K562 (cell line): ENCODE results near the gene TFAP2A. TPM values are rescaled to one million over a fixed set of nuclear protein-coding genes. Genes with fewer than 3 reads are reported as not detected.
A peak's percentile ranks its signal among the peaks of the same experiment; 100 is the strongest.

Experiments used
- BRD9 ChIP-seq: fragments of 450-650 bp; IDR thresholded peaks from 2 replicates; pipeline ENCODE4 v1.6.1; 2018; ENCODE audit warnings: low read depth; ENCODE audit not compliant: partially characterized antibody
- CEBPB ChIP-seq: fragments of 450-650 bp; IDR thresholded peaks from 2 replicates; pipeline ENCODE4 v1.6.1; 2016; ENCODE audit warnings: missing genetic modification characterization, missing compliant biosample characterization
- CEBPG ChIP-seq, 3 experiments: fragments of 200-800 bp in 1 of 3; sonication (Bioruptor generic) in 1 of 3; sonication (generic) in 1 of 3; formaldehyde crosslinking in 1 of 3; IDR thresholded peaks in 2 of 3; conservative IDR thresholded peaks in 1 of 3; 2 replicates each; pipeline versions ENCODE4 v1.6.1 to v1.8.0; 2016 to 2022; ENCODE audit warnings: missing compliant biosample characterization in 2 of 3, missing genetic modification characterization in 2 of 3, mild to moderate bottlenecking in 1 of 3, missing genetic modification reagents in 1 of 3
- ELK1 ChIP-seq: sonication (generic); formaldehyde crosslinking; IDR thresholded peaks from 2 replicates; pipeline ENCODE4 v1.8.1; 2022; ENCODE audit warnings: missing genetic modification reagents
- EWSR1 ChIP-seq: fragments of 450-650 bp; IDR thresholded peaks from 2 replicates; pipeline ENCODE4 v1.6.1; 2018; ENCODE audit warnings: borderline replicate concordance, mild to moderate bottlenecking, low read depth, moderate library complexity; ENCODE audit not compliant: partially characterized antibody
- MYBL2 ChIP-seq, 2 experiments: fragments of 450-650 bp in 1 of 2; sonication (generic) in 1 of 2; formaldehyde crosslinking in 1 of 2; IDR thresholded peaks; 2 replicates each; pipeline versions ENCODE4 v1.6.1 to v1.8.1; 2017 to 2022; ENCODE audit warnings: borderline replicate concordance in 1 of 2, inconsistent platforms in 1 of 2, low read depth in 1 of 2, mild to moderate bottlenecking in 1 of 2, missing genetic modification reagents in 1 of 2, moderate library complexity in 1 of 2
- POLR2AphosphoS2 ChIP-seq: IDR thresholded peaks from 2 replicates; pipeline ENCODE4 v1.6.1; 2012; ENCODE audit warnings: low read length, improper control_type of control experiment
- PRDM10 ChIP-seq: fragments of 450-650 bp; IDR thresholded peaks from 2 replicates; pipeline ENCODE4 v1.6.1; 2018; ENCODE audit not compliant: partially characterized antibody
- RHOXF2B ChIP-seq: fragments of 250-450 bp; sonication (Bioruptor Pico); conservative IDR thresholded peaks from 2 replicates; pipeline ENCODE4 v1.5.1; 2021
- RREB1 ChIP-seq: fragments of 250-450 bp; sonication (Bioruptor Pico); IDR thresholded peaks from 2 replicates; pipeline ENCODE4 v1.4.0; 2020
- ZNF140 ChIP-seq: fragments of 250-450 bp; sonication (Bioruptor Pico); IDR thresholded peaks from 2 replicates; pipeline ENCODE4 v1.8.0; 2021; ENCODE audit warnings: moderate library complexity, mild to moderate bottlenecking, inconsistent platforms
- ZNF766 ChIP-seq: fragments of 200-800 bp; sonication (Bioruptor generic); conservative IDR thresholded peaks from 2 replicates; pipeline ENCODE4 v1.6.1; 2016; ENCODE audit warnings: missing genetic modification characterization, missing compliant biosample characterization
- polyA plus RNA-seq, 8 experiments: library from polyadenylated mRNA; depleted of rRNA in 4 of 8; stranded (reverse) in 5 of 8; unstranded in 3 of 8; fragments of >200 nt; fragmentation: Nextera tagmentation in 2 of 8; fragmentation: Illumina TruSeq in 1 of 8; extraction: Ambion mirVana in 2 of 8; extraction: Trizol in 1 of 8; gene quantifications; 2 replicates each; pipeline versions ENCODE4 v1.2.1 to v1.2.3, GENCODE V29; 2011 to 2014; ENCODE audit warnings: inconsistent platforms in 1 of 8, missing spikeins in 1 of 8
- total RNA-seq, 7 experiments: library from RNA; depleted of rRNA in 6 of 7; stranded (reverse); fragments of >200 nt in 6 of 7; fragmentation: Illumina TruSeq in 2 of 7; extraction: Trizol in 2 of 7; gene quantifications; 2 replicates each; pipeline versions ENCODE4 v1.2.1 to v1.2.3, GENCODE V29; 2011 to 2021; ENCODE audit warnings: low replicate concordance in 1 of 7

The TFAP2A gene
- total and polyA plus RNA-seq, 9 of the 15 experiments (the other 6 are each of a cell fraction or from before 2014, with no cell fraction given), result 0.14 to 0.53 (median 0.19) TPM; not detected in 1

GRCh38 chr6:10403385-10404106, 11.3 kb downstream of the TFAP2A start (continued):
- TF ChIP-seq RREB1 (CRISPR knock-in tag) (0 out of 2 replicates have a peak, but pooled peaks have one; percentile 69), PRDM10 (no peak), EWSR1 (no peak), ZNF140 (CRISPR knock-in tag) (no peak), CEBPG (CRISPR knock-in tag; IDR thresholded peaks at IDR 0.05) (no peak), CEBPG (tag; conservative IDR thresholded peaks at IDR 0.05 in 1 of 2, IDR thresholded peaks at IDR 0.05 in 1 of 2) (no peak), ELK1 (CRISPR knock-in tag) (no peak), RHOXF2B (CRISPR knock-in tag) (no peak), ZNF766 (no peak), MYBL2 (IDR thresholded peaks at IDR 0.05; ENCODE audit: low read depth) (no peak), MYBL2 (CRISPR knock-in tag; IDR thresholded peaks at IDR 0.05; ENCODE audit: borderline replicate concordance) (no peak), BRD9 (peak; percentile 98), CEBPB (tag) (no peak), POLR2AphosphoS2 (no peak)
